Measurements from ENCODE around the gene SDC1. TPM values are rescaled to one million over a fixed set of nuclear protein-coding genes. Genes with fewer than 3 reads are reported as not detected.

SDC1 gene
- total RNA-seq, 2 donors from 2014 or later, result 156 to 213 TPM

DNA sequence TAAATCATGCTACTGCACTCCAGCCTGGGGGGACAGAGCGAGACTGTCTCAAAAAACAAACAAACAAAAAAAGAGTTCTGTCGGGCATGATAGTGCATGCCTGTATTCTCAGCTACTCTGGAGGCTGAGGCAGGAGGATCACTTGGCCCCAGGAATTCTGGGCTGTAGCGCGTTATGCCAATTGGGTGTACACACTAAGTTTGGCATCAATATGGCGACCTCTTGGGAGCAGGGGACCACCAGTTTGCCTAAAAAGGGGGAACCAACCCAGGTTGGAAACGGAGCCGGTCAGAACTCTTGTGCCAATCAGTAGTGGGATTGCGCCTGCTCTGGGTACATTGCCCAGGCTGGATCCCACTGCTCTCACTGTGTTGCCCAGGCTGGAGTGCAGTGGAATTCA, 49.7 kb downstream of the SDC1 start:
- intact Hi-C loops (cut with DNase I), result no loop called here
- no peaks in the 10 kb centered on the region for H3K36me3 ChIP-seq
- DNase-seq, result no peak
- H3K4me3 ChIP-seq, result no peak overlapping the region
- H3K27ac ChIP-seq, result no peak overlapping the region
- TF ChIP-seq, protein P1, sequence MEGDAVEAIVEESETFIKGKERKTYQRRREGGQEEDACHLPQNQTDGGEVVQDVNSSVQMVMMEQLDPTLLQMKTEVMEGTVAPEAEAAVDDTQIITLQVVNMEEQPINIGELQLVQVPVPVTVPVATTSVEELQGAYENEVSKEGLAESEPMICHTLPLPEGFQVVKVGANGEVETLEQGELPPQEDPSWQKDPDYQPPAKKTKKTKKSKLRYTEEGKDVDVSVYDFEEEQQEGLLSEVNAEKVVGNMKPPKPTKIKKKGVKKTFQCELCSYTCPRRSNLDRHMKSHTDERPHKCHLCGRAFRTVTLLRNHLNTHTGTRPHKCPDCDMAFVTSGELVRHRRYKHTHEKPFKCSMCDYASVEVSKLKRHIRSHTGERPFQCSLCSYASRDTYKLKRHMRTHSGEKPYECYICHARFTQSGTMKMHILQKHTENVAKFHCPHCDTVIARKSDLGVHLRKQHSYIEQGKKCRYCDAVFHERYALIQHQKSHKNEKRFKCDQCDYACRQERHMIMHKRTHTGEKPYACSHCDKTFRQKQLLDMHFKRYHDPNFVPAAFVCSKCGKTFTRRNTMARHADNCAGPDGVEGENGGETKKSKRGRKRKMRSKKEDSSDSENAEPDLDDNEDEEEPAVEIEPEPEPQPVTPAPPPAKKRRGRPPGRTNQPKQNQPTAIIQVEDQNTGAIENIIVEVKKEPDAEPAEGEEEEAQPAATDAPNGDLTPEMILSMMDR (IDR thresholded peaks at IDR 0.05), result no peak
- H3K9ac ChIP-seq (ENCODE audit: low read depth in 2 of 2, low read length in 2 of 2), result no peak overlapping the region
- H3K4me1 ChIP-seq, result no peaks in the 10 kb centered on the region
- H3K27me3 ChIP-seq, result no peaks in the 10 kb centered on the region
- H3K9me3 ChIP-seq, result no peaks in the 10 kb centered on the region

GRCh38 chr2:20174410-20174809, 50.5 kb downstream of the SDC1 start:
- Histone ChIP-seq H3K27ac (no peak overlapping the region), H3K36me3 (no peaks in the 10 kb centered on the region), H3K9ac (ENCODE audit: low read depth in 2 of 2, low read length in 2 of 2) (no peak overlapping the region), H3K9me3 (no peaks in the 10 kb centered on the region), H3K27me3 (no peaks in the 10 kb centered on the region), H3K4me1 (no peaks in the 10 kb centered on the region), H3K4me3 (no peak overlapping the region)
- no peak for DNase-seq
- TF ChIP-seq, protein P1 (IDR thresholded peaks at IDR 0.05), result no peak
- intact Hi-C loops (cut with DNase I), result no loop called here

DNA sequence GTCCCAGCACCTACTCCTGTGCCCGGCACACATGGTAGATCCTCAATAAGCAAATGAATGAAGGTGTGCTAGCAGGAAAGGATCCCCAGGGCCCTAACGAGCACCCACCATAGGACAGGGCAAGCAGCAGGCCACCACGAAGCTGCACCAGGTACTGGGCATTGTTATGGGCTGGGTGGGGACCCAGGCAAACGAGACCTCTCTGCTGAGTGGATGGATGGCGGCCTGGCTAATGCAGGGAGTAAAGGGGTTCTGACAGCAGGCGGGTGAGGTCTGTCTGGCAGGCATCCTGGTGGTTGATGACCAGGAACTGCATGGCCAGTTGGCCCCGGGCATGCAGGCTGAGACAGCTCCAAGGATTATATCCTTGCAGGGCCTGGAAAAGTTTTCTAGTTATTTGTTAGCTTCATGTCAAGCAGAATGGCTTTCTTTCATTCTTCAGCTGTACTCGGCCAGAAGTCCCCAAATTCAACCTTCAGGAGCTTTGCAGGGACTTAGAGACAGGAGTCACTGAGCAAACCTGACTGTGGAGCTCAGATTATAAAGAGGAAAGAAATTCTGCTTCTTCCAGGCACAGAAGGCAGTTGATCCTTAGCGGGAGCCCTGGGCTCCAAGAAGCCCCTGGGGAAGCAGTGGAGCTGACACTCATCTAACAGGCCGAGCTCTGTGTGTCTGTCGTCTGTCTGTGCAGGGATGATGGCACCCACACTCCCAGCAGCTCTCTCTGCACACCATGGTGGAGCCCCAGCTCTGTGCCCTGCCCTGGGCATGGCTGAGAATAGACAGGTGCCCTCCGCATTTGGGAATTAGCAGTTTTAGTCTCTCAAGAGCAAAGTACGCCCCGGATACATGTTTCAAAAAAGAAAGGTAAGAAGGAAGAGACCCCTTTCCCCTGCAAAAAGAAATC, 51.2 kb downstream of the SDC1 start:
- no peaks in the 10 kb centered on the region for H3K36me3 ChIP-seq
- H3K27me3 ChIP-seq, result no peaks in the 10 kb centered on the region
- TF ChIP-seq, protein P1 (IDR thresholded peaks at IDR 0.05), result no peak
- no peak for DNase-seq
- no peak overlapping the region for H3K4me3 ChIP-seq
- H3K4me1 ChIP-seq, result no peaks in the 10 kb centered on the region
- H3K9ac ChIP-seq (ENCODE audit: low read depth in 2 of 2, low read length in 2 of 2), result no peak overlapping the region
- no peaks in the 10 kb centered on the region for H3K9me3 ChIP-seq
- H3K27ac ChIP-seq, result no peak overlapping the region
- intact Hi-C loops (cut with DNase I), result no loop called here

GRCh38 chr2:20173064-20173463, 51.9 kb downstream of the SDC1 start:
- H3K4me3 ChIP-seq, result no peak overlapping the region
- no peak overlapping the region for H3K27ac ChIP-seq
- no peaks in the 10 kb centered on the region for H3K4me1 ChIP-seq
- TF ChIP-seq, protein P1 (IDR thresholded peaks at IDR 0.05), result no peak
- H3K36me3 ChIP-seq, result no peaks in the 10 kb centered on the region
- H3K27me3 ChIP-seq, result no peaks in the 10 kb centered on the region
- DNase-seq, result no peak
- H3K9ac ChIP-seq (ENCODE audit: low read depth in 2 of 2, low read length in 2 of 2), result no peak overlapping the region
- intact Hi-C loops (cut with DNase I), result no loop called here
- H3K9me3 ChIP-seq, result no peaks in the 10 kb centered on the region

DNA sequence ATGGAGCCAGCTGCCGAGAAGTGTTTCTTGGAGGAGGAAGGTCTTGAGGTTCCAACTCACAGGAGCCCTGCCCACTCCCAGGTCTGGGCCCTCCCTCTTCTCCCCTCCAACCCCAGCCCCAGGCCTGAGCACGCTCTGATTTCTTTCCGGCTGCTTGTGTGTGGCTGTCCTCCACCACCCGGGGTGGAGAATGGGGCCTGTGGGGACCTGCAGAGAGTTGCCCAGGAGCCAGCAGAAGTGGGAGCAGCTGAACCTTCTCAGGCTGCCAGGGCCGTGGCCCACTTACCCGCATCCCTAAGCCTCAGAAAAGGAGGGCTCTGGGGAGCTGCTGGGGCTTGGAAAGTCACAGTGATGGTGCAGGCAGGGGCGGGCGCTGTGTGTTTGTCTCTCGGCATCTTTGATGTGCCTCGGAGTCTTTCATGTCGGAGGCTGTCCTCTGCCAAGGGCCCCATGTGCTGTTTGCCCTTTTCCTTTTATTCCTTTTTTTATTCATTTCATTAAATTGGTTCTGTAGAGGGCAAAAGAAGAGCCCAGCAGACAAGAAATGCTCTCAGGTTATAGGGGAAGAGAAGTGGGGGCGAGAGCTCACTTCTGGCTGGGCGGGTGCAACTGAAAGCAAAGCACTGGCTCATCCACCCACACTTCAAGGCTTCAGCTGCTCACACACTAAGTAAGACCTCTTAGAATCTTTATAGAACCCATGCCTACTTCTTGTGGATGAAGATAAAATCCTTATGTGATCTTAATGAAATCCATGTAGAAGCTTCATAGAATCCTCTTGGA, 52.5 kb downstream of the SDC1 start:
- H3K9ac ChIP-seq (ENCODE audit: low read depth in 2 of 2, low read length in 2 of 2), result no peak overlapping the region
- no peak overlapping the region for H3K4me3 ChIP-seq
- H3K36me3 ChIP-seq, result no peaks in the 10 kb centered on the region
- intact Hi-C loops (cut with DNase I), result no loop called here
- H3K9me3 ChIP-seq, result no peaks in the 10 kb centered on the region
- H3K27ac ChIP-seq, result no peak overlapping the region
- DNase-seq, result no peak
- H3K27me3 ChIP-seq, result no peaks in the 10 kb centered on the region
- no peaks in the 10 kb centered on the region for H3K4me1 ChIP-seq
- TF ChIP-seq, protein P1 (IDR thresholded peaks at IDR 0.05), result no peak
